ENCODE data around the gene COL9A2.
A peak's percentile ranks its signal among the peaks of the same experiment; 100 is the strongest.

The COL9A2 gene

DNA sequence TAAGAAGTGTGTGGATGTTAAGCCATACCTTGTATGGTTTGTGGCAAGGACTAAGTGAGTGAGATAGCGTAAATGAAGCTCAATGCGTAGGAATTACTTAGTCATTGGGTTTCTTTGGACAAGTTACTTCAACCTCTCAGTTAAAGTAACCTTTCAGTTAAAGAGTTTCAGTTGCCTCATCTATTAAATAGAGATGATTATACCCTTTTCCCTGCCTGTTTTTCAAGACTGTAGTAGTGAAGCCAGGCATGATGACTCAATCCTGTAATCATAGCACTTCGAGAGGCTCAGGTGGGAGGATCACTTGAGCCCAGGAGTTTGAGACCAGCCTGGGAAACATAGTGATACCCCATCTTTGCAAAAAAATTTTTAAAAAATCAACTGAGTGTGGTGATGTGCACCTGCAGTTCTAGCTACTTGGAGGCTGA, 52.7 kb downstream of the COL9A2 start:
- DNase-seq (ENCODE audit: low read depth in 3 of 3, low spot score in 1 of 3): no peak

DNA sequence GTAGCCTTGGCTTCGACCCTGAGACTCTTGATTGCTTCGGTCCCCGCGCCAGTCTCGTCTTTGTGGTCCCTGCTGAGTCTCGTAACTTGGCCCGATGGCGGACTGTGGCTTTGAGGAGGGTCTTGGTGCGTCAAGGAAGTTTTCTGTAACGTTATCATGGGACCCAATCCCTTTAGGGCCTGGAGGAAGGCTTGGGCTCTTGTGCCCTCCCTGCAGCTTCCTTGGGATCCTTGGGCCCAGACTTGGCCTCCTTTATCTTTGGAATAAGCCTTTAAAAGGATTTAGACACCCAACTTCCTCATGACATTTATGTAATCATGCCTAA, 58.7 kb downstream of the COL9A2 start:
- DNase-seq (ENCODE audit: low read depth in 3 of 3, low spot score in 1 of 3): no peak

DNA sequence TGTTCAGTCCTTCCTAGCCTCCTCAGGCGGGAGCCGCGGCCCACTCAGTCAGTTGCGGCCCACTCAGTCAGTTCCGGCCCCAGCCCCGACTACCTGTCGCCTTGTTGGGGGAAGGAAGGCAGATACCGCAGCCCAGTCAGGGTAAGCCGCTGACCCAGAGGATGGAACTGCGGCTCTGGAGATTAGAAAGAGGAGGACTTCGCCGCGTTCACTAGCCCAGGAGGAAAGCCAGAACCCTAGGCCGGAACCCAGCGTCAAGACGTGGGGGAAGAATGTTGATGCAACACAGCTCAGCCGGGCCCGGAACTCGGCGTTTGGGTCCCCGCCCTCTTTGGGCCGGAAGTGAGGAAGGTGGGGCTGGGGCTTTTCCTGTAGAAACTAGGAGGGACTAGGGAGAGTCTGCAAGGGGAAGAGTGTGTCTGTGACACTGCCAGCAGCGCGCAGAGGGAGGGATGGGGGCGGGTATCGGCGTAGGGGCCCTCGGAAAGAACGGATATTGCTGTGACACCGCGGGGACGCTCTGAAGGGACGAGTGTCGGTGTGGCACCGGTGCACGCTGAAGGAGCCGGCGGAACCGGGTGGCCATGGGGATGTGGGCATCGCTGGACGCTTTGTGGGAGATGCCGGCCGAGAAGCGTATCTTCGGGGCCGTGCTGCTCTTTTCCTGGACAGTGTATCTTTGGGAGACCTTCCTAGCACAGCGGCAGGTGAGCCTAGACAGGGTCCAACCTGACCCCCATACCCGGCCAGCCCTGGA, 59.2 kb downstream of the COL9A2 start, which contains the start of gene ZMPSTE24:
Gene ZMPSTE24 (plus strand): TSS at position 549 of the 757 bp plus-strand sequence. CDS start 36 bp downstream, at position 585.
- DNase-seq (ENCODE audit: low read depth in 3 of 3, low spot score in 1 of 3): peak; percentile 86 to 94 (median 94)

DNA sequence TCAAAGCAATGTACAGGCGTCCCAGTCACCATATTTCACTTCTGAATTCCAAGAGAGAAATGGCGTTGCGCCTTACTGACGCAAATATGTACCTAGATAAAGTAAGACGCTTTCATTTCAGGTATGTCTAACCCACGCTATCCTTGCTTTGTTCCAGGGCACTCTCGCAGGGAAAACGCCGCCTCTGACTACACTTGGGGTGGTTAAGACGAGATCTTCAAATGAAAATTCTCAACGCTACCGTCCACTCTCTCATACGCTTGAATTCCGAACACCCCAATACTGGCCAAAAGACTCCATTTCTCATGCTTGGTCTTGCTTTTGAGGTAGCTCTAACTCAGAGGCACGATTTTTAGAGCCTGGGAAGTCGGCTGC, 59.8 kb downstream of the COL9A2 start:
- no peak for DNase-seq (ENCODE audit: low read depth in 3 of 3, low spot score in 1 of 3)

DNA sequence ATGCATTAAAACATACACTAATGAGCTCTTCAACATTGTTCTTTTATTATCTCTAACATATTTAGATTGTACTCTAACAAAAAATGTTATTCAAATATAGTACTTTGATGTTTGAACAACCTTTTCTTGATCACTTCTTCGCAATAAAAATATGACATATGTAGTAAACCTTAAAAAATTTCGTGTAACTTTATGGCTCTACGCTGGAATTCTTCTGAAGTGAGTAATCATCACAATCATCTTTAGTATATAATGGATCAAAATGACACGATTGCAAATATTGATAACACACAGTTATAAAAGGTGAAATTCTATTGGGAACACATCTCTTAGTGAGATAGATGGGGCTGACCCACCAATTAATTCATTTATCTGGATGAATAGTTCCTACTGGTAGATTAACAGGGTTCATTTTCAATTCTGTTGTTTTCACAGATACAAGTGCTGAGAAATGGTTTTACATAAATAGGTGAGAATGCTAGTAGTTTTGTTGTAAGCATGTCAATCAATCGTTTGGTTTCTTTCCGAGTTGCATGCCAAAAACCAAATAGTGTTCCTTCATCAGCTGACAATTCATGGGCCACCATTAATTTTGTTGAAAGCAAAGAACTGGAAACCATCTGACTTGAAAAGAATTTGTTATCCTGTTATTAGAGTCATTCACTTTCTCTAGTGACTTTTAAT, 60.5 kb downstream of the COL9A2 start:
- DNase-seq (ENCODE audit: low read depth in 3 of 3, low spot score in 1 of 3): no peak

DNA sequence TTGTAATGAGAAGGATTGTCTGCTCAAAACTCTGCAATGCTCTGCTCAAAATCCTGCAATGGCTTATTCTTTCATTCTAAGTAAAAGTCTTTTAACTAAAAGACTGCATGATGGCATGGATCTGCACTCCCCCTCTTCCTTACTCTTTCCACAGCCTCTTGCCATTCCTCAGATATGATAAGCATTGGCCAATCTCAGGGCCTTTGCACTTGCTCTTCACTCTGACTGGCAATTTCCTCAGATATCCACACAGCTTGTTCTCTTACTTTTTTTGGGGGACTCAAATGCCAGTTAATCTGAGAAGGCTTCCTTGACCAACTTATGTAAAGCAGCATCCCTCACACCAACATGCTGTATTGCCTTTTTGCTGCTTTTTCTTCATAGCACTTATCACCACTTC, 61.9 kb downstream of the COL9A2 start:
- DNase-seq (ENCODE audit: low read depth in 3 of 3, low spot score in 1 of 3): no peak

DNA sequence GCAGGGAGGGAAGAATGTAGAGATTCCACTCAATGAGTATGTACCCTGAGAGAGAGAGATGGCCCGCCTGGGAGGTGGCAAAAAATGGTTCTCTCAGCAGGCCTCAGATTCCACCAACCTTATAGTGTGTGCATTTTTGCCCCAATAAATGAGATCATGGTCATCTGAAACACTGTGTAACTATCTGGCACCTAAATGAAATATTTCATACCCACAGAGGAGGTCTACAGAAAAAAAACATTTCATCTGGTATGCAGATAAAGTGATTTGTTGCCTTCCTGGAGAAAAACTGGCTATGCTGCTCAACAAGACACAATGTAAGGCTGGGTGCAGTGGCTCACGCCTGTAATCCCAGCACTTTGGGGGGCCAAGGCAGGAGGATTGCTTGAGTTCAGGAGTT, 64.5 kb downstream of the COL9A2 start:
- DNase-seq (ENCODE audit: low read depth in 3 of 3, low spot score in 1 of 3): no peak

DNA sequence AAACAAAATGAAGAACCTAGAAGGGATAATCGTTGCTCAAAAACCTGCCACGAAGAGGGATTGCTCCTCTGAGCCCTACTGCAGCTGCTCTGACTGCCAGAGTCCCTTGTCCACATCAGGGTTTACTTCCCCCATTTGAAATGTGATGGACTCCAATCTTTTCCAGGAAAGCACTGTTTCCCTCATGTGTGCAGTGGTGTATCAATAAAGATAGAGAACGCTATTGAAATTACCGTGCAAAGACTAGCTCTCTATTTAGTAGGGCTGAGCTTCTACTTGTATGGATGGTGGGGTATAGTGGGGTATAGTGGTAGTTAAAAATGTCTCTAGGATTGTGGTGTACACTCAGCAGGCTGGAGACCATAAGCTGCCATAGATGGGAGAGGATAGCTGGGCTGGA, 65.6 kb downstream of the COL9A2 start:
- no peak for DNase-seq (ENCODE audit: low read depth in 3 of 3, low spot score in 1 of 3)

All from stimulated activated CD4-positive, alpha-beta T cell treated with anti-CD3 and anti-CD28 coated beads, TNF-alpha, amount 100 ng/mL, for 1 hour (primary cell).